CD4-positive, alpha-beta T cell treated with Interleukin-1 beta for 1 hour (primary cell): ENCODE measurements around the gene PLXDC1.
A peak's percentile ranks its signal among the peaks of the same experiment; 100 is the strongest.

Experiments used
- DNase-seq, 2 donors: peaks; one replicate each; pipeline ENCODE4 v3.0.0-alpha.2; 2020 to 2022

PLXDC1 gene

GRCh38 chr17:39151150-39151942 lies at the start of gene PLXDC1:
TSS of gene PLXDC1 (minus strand) at chr17:39151637. CDS start at chr17:39151437, 200 bp downstream.
- peak in 1 of 2 donors; percentile 23 for DNase-seq

- DNase-seq = no peak
Measured at GRCh38 chr17:39200957-39201510, 49.6 kb upstream of the PLXDC1 start.

GRCh38 chr17:39200070-39200879 lies 48.8 kb upstream of the PLXDC1 start, which contains the start of gene RPL19:
TSS of gene RPL19 (plus strand) at chr17:39200283. CDS start at chr17:39200345, 62 bp downstream.
- DNase-seq = peak in 1 of 2 donors; percentile 82

GRCh38 chr17:39199820-39200069 lies 48.3 kb upstream of the PLXDC1 start:
- DNase-seq = peak; percentile 90 to 92

GRCh38 chr17:39198186-39198566 lies 46.7 kb upstream of the PLXDC1 start:
- no peak for DNase-seq

- DNase-seq = peak; percentile 44 to 69
Measured at GRCh38 chr17:39197380-39198185, 46.1 kb upstream of the PLXDC1 start, which contains the start of gene CACNB1. TSS of gene CACNB1 (minus strand) at chr17:39197669. CDS start at chr17:39197495, 174 bp downstream.

- peak in 1 of 2 donors; percentile 17 for DNase-seq
Measured at GRCh38 chr17:39196808-39197291, 45.4 kb upstream of the PLXDC1 start.

GRCh38 chr17:39196241-39196807 lies 44.9 kb upstream of the PLXDC1 start:
- no peak for DNase-seq

GRCh38 chr17:39195568-39196160 lies 44.2 kb upstream of the PLXDC1 start:
- DNase-seq = peak; percentile 24 to 37

GRCh38 chr17:39194985-39195524 lies 43.6 kb upstream of the PLXDC1 start:
- no peak for DNase-seq

- DNase-seq = no peak
Measured at GRCh38 chr17:39194089-39194984, 42.9 kb upstream of the PLXDC1 start.

- no peak for DNase-seq
Measured at GRCh38 chr17:39193346-39193745, 41.9 kb upstream of the PLXDC1 start.

GRCh38 chr17:39192901-39193300 lies 41.5 kb upstream of the PLXDC1 start:
- DNase-seq = no peak

- no peak for DNase-seq
Measured at GRCh38 chr17:39191750-39192510, 40.5 kb upstream of the PLXDC1 start.

GRCh38 chr17:39187152-39187830 lies 35.9 kb upstream of the PLXDC1 start:
- no peak for DNase-seq

GRCh38 chr17:39186481-39187002 lies 35.1 kb upstream of the PLXDC1 start:
- no peak for DNase-seq

- no peak for DNase-seq
Measured at GRCh38 chr17:39183720-39184119, 32.3 kb upstream of the PLXDC1 start.

GRCh38 chr17:39183045-39183444 lies 31.6 kb upstream of the PLXDC1 start:
- no peak for DNase-seq

GRCh38 chr17:39181303-39181702 lies 29.9 kb upstream of the PLXDC1 start:
- DNase-seq = no peak
